Left lung (tissue), 10 donors: ENCODE measurements around the gene SPRR5. TPM values are rescaled to one million over a fixed set of nuclear protein-coding genes. Genes with fewer than 3 reads are reported as not detected.

ENCODE experiments used
- ATAC-seq: fragments of 200-7000 bp; cut with Tn5 transposase; one replicate; pipeline ENCODE4 v1.9.1; 2020; ENCODE audit warnings: moderate library complexity
- DNase-seq, 4 donors: peaks; one replicate each; pipeline ENCODE4 v3.0.0-alpha.2; 2013 to 2020
- H3K27ac ChIP-seq, 2 donors: fragments of 200-600 bp; sonication (generic) in 1 of 2; one replicate each; pipeline versions ENCODE4 v1.5.0 to v1.8.0; 2020 to 2021
- H3K27me3 ChIP-seq, 2 donors: fragments of 200-600 bp; sonication (generic) in 1 of 2; one replicate each; pipeline versions ENCODE4 v1.5.0 to v1.8.0; 2020 to 2021
- H3K36me3 ChIP-seq, 2 donors: fragments of 200-600 bp; sonication (generic) in 1 of 2; one replicate each; pipeline versions ENCODE4 v1.5.0 to v1.8.0; 2020 to 2021
- H3K4me1 ChIP-seq, 2 donors: fragments of 200-600 bp; one replicate each; pipeline ENCODE4 v1.8.0; 2021
- H3K4me3 ChIP-seq, 2 donors: fragments of 200-600 bp; sonication (generic) in 1 of 2; one replicate each; pipeline versions ENCODE4 v1.5.0 to v1.8.0; 2020 to 2021; ENCODE audit warnings: mild to moderate bottlenecking in 1 of 2
- H3K9me3 ChIP-seq, 2 donors: fragments of 200-600 bp; sonication (generic) in 1 of 2; one replicate each; pipeline versions ENCODE4 v1.5.0 to v1.8.0; 2020 to 2021
- CTCF ChIP-seq, 2 donors: fragments of 200-600 bp; sonication (generic) in 1 of 2; IDR thresholded peaks; one replicate each; pipeline versions ENCODE4 v1.5.0 to v1.8.0; 2021; ENCODE audit warnings: antibody characterized with exemption in 2 of 2
- intact Hi-C, 2 donors: fragments of 100-400 bp; cut with DNase I; formaldehyde crosslinking; loops; one replicate each; pipeline versions ENCODE4 v1.11.2 to v1.14.2; 2022
- polyA plus RNA-seq, 6 donors: library from polyadenylated mRNA; unstranded; fragments of 120-200 nt; gene quantifications; one replicate each; pipeline ENCODE4 v1.2.1, GENCODE V29; 2013; ENCODE audit not compliant: insufficient read length in 6 of 6
- total RNA-seq, 2 donors: library from RNA; stranded (reverse); fragmentation: NEBNext Ultra II Directional; extraction: Animal tissue kit (Norgen Biotek cat#: 25700); gene quantifications; one replicate each; pipeline ENCODE4 v1.2.1, GENCODE V29; 2021
- donor health status: DM: no; HTN: yes; CAD: no.
- donor health status: DM: no; HTN: no; CAD: no.

Gene SPRR5
- total and polyA plus RNA-seq, 8 donors: not detected

GRCh38 chr1:152941037-152941711 lies 5.8 kb upstream of the SPRR5 start:
- Histone ChIP-seq H3K36me3 (no peaks in the 10 kb centered on the region), H3K27ac (no peak overlapping the region), H3K4me1 (no peaks in the 10 kb centered on the region), H3K9me3 (no peaks in the 10 kb centered on the region), H3K4me3 (no peak overlapping the region), H3K27me3 (no peaks in the 10 kb centered on the region)
- no peak for ATAC-seq
- intact Hi-C loops: no loop called here
- DNase-seq: no peak
- no peak for TF ChIP-seq CTCF (IDR thresholded peaks at IDR 0.05)

DNA sequence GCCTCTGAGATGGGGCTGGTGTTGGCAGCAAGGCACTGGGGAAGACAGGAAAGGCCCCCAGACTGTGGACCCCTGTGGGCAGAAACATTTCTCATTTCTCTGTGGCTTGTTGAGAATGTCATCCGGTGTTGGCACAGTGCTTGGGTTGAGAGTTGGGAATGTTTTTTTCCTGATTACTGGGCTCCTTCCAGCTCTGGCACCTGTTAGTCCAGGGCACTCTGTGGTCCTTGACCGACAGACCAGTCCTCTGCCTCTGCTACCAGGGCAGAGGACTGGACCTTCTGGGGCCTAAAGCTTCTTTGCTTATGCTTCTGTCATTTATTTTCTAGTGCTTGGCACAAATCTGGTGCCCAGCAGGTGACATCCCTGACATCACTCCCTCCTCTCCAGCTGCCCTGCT lies 4.8 kb upstream of the SPRR5 start:
- H3K9me3 ChIP-seq: no peaks in the 10 kb centered on the region
- ATAC-seq: no peak

DNA sequence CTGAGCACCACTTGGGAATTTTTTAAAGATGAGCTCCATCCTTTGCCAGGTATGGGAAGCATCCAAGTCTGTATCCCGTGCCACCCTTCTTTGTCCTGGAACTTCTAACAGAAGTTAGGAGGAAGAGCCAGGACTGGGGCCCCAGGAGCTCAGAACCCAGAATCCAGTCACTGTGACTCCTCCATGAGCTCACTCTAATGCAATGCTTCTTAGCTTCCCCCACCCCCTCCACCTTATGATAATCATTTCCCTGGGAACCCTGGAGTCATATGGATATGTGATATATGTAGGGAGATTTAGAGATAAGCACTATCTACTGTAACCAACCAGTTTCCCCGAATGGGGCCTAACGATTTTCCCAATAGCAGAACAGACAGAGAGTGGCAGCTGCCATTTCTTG lies 758 bp upstream of the SPRR5 start:
- H3K27me3 ChIP-seq: no peaks in the 10 kb centered on the region
- no peak for TF ChIP-seq CTCF (IDR thresholded peaks at IDR 0.05)
- H3K36me3 ChIP-seq: no peaks in the 10 kb centered on the region
- no peak overlapping the region for H3K4me3 ChIP-seq
- intact Hi-C loops: no loop called here
- H3K4me1 ChIP-seq: no peaks in the 10 kb centered on the region
- no peak overlapping the region for H3K27ac ChIP-seq
- ATAC-seq: no peak
- DNase-seq: no peak
- no peaks in the 10 kb centered on the region for H3K9me3 ChIP-seq

More for the DNA sequence above, 4.8 kb upstream of the SPRR5 start:
- Histone ChIP-seq H3K27me3 (no peaks in the 10 kb centered on the region), H3K4me1 (no peaks in the 10 kb centered on the region), H3K36me3 (no peaks in the 10 kb centered on the region), H3K27ac (no peak overlapping the region), H3K4me3 (no peak overlapping the region)
- no peak for TF ChIP-seq CTCF (IDR thresholded peaks at IDR 0.05)
- intact Hi-C loops: no loop called here
- DNase-seq: no peak

DNA sequence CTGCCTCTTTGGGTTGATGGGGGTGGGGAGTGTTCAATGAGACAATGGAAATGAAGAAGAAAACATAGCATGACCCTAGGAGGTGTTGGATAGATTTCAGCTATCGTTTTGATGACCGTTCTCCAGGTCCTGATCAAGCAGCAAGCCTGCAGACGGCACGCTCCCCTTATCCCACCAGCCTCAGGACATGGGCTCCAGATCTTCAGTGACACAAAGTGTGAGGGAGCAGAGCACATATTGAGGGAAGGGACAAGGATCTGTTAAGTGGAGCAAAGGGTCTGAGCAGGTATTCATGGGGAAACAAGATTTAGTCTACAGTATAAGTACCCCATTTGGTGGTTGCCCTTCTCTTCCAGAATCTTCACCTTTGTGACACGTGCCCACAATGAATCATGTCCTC lies 4.7 kb downstream of the SPRR5 start:
- Histone ChIP-seq H3K4me3 (no peak overlapping the region), H3K9me3 (no peaks in the 10 kb centered on the region), H3K4me1 (no peaks in the 10 kb centered on the region), H3K27ac (no peak overlapping the region), H3K36me3 (no peaks in the 10 kb centered on the region), H3K27me3 (no peaks in the 10 kb centered on the region)
- ATAC-seq (no peak), DNase-seq (no peak)
- intact Hi-C loops: no loop called here
- TF ChIP-seq CTCF (IDR thresholded peaks at IDR 0.05): no peak

- ATAC-seq (no peak), DNase-seq (no peak)
- H3K9me3 ChIP-seq: no peaks in the 10 kb centered on the region
- TF ChIP-seq CTCF (IDR thresholded peaks at IDR 0.05): no peak
- H3K27ac ChIP-seq: no peak overlapping the region
- intact Hi-C loops: no loop called here
- H3K36me3 ChIP-seq: no peaks in the 10 kb centered on the region
- no peaks in the 10 kb centered on the region for H3K27me3 ChIP-seq
- no peaks in the 10 kb centered on the region for H3K4me1 ChIP-seq
- no peak overlapping the region for H3K4me3 ChIP-seq
Observed at GRCh38 chr1:152953761-152954160, 6.8 kb downstream of the SPRR5 start.
